HG02798 (cell line): Measurements from ENCODE around the gene HOXC6.
"Not testable (repeated sequence)": the region's sequence is repeated elsewhere in the genome, so short reads cannot be mapped to it uniquely, and the experiment has no call there.

ENCODE experiments used
- ATAC-seq: cut with Tn5 transposase; IDR thresholded peaks from one replicate; pipeline ENCODE4 v1.9.1; 2021; ENCODE audit warnings: mild to moderate bottlenecking; ENCODE audit not compliant: unreplicated experiment, poor library complexity

HOXC6 gene

DNA sequence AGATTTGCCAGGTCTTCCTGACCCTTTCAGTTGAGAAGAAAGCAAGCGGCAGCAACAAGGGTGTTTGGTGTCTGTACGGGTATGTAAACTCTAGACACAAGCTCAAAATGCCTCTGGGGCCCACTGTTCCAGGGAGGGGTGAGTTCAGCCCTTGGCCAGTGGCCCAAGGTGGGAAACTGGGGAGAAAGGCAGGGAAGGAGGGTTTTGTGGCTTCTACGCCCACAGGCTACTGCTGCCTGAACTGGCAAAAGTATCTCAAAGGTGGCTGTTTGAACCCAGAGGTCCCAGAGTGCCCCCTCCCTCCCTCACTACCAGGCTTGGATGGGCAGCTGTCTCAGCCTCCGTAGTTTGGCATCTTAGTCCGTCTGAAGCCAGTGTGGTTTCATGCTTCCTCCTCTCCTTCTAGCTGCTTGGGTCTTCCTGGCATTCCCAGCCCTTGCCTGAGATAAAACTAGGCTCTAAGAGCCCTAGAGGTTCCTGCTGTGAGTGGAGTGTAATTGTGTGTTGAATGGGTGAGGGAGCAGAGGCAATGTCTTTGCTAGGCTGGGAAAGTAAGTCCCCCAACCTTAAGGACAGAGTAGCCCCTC, 10.1 kb downstream of the HOXC6 start:
- ATAC-seq: no peak

DNA sequence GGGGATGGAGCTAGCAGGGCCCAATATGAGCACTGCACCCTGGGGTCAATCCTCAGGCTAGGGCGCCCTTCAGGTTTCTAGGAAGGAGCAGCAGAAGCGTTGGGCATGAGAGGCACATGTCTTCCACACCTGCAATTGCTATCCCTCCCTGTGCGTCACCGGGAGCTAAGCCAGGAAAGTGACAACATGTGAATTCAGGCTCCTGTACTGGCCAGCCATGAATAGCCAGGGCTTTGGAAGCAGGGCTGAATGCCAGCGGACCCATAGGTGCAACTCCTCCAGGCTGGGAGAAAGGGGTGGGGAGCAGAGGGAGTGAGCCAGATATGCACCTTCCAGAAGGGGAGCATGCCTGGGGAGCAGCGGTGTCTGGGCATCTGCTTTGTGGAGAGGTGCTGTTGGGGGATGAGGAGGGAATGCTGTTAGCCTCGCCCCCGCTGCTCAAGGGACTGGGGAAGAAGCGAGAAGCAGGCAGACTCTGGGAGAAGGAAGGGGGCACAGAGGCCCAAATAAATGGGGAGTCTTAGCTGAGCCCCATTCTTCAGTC, 10.7 kb downstream of the HOXC6 start:
- no peak for ATAC-seq

GRCh38 chr12:54039417-54040147, 11.3 kb downstream of the HOXC6 start:
- no peak for ATAC-seq

DNA sequence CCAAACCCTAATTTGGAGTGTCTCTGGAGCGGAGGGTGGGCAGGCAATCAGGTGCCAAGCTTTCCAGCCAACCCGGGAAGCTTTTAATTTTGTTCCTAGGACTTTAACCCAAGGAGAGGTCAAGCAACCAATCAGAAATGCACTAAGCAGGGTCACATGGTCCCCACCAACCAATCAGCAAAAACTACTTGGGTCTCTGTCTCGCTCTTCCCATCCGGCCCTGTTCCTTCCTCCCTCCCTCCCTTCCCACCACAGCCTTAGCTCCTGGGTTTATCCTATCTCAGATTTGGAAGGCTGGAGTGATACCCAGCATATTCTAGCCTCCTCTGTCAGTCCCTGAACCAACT, 11.9 kb downstream of the HOXC6 start:
- no peak for ATAC-seq

DNA sequence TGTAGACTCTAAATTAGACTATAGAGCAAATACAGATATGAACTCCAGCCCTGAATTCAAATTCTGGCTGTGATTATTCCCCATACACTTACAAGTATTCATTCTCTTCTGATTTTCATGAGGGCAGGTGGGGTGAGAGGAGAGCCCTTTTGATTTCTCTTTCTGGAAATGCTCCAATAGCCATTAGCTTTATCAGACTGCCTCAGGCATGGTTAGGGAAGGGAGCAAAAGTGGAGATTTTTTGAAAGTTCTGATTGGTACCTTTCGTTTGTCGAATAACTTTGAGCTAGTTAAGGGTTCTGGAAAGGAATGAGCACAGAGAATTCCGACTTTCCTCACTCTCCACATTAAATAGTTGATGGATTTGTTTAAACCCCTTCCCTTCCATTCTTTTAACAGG, 12.4 kb downstream of the HOXC6 start:
- ATAC-seq: no peak

GRCh38 chr12:54041097-54041690, 13.0 kb downstream of the HOXC6 start:
- ATAC-seq: no peak

DNA sequence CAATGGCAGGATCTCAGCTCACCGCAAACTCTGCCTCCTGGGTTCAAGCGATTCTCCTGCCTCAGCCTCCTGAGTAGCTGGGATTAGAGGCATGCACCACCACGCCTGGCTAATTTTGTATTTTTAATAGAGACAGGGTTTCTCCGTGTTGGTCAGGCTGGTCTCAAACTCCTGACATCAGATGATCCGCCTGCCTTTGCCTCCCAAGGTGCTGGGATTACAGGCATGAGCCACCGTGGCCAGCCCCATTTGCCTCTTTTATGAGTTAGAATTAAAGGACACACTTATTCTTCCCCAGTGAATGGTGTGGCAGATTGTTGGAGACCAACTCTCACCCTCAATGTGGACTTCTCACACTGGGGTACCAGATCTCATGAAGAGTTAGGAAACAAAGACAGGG, 13.8 kb downstream of the HOXC6 start:
- not testable (repeated sequence) for ATAC-seq

DNA sequence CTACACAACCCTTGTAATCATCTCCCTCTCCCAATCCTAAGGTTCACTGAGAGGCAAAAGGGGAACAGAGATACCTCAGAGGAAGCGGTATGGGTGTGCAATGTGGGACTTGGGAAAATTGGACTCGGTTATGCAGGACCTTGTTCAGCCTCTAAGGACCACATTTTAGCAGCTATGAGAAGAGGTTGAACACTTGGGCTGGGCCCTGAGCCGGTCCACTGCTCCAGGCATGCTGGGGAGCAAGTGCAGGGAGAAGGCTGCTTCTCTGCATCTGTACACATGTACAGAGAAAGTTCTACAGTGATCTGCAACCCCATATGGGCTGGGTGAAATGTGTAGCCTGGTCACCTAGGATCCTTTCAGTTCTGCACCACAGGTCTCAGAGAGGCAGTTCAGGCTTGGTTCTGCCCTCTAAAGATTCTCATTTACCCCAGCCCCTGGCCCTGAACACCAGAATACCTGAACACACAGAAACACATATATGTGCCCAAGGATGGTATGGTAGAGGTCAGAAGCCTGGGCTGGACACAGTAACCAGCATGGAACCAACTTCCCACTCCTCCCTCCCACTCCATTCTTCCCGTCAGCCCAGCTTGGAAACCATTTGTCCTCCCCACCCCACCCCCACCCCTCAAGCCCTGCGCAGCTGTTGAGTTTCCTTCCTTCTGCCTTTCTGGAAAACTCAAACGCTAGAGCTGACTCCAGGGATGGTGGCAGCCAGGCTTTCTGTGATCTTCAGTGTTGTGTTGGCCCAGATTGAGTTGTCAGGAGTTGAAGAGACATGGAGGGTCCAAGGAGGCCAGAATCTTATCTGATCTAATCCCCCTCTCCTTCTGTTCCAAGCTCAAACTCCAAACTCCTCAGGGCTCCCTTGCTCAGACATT, 15.0 kb downstream of the HOXC6 start:
- ATAC-seq: no peak

- no peak for ATAC-seq
These were observed 16.3 kb downstream of the HOXC6 start for GRCh38 chr12:54044425-54045103.

DNA sequence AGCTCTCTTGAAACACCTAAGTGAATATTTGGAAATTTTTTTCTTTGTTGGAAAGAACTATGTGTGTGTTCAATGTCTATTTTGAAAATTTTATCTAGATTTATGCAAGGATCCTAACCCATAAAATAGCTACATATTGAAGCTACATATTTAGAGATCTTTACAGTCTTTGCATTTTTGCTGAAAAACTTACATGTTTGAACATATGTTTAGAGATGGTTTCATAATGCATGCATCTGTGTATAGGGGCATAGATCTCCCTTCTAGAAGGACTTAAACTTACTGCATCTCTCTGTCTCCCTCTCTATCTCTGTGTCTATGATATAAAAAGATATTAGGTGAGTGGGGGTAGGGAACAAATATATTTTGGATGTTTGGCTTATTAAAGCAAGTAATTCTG, 17.2 kb downstream of the HOXC6 start:
- ATAC-seq: no peak

GRCh38 chr12:54045868-54046521, 17.8 kb downstream of the HOXC6 start:
- no peak for ATAC-seq

DNA sequence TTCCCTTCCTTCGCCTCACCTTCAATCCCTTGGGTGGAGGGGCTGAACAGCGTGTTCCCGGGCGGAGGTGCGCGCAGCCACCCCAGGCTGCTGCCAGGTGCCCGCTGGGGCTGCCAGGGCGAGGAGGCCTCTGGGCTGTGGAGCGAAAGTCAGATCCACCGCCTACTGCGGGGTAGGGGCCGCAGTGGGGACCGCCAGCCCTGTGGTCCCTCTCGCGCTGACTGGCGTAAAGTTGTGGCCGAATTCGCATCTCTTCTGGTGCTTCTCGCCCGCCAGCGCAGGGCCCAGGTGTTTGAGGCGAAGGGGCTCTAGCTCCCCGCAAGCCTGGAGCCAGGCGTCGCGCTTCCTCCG, 18.5 kb downstream of the HOXC6 start:
- ATAC-seq: no peak

DNA sequence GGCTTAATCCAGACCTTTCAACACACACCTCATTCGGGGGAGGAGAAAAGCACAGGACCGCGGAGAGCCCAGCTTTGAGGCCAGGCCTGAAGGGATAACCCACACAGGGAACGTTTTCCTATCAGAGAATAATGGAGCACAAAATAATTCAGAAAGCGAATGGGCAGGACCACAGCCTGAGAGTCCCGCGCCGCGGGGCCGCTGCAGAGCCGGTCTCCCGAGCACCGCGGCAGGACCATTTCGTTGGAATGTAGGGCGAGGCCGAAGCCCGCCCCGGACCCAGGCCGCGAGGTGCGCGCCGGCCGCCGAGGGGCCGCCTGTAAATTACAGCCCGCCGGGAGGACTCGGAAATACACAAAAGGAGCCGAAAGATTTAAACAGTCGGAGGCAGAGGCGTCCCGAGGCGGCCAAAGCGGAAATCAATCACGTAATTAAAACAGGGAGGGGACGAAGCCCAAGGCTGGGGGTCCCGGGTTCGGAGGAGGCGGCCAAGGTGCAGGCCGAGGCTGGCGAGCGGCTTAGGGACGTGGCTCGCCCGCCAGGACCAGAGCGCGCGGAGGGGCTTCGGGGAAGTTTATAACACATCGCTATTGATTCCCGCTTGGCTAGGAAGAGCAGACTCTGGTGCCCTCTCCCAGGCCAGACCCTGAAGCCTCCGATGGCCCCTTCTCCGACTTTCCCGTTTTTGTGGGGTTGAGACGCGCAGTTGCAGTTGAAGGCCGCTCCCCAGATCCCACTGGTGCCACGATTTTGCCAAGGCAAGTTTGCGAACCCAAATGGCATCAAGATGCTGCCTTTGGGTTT, 19.1 kb downstream of the HOXC6 start:
- no peak for ATAC-seq

DNA sequence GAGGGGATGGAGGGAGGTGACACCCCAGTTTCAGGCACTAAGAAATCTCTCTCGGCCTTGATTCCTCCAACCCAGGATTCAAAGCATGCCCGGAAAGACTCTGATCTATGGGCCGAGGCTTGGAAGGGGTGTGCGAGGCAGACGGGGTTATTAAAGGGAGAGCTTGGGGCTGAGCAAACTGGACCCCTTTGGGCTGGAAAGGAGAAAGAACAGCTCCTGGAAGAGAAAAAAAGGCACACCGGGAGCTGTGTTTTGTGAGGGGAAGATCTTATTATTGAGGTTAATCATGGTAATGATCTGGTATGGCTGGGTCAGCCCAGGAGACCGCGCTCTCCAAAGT, 19.7 kb downstream of the HOXC6 start:
- no peak for ATAC-seq

- ATAC-seq: no peak
These were observed 20.3 kb downstream of the HOXC6 start for GRCh38 chr12:54048406-54049093.

- no peak for ATAC-seq
These were observed 20.9 kb downstream of the HOXC6 start for GRCh38 chr12:54049108-54049507.

DNA sequence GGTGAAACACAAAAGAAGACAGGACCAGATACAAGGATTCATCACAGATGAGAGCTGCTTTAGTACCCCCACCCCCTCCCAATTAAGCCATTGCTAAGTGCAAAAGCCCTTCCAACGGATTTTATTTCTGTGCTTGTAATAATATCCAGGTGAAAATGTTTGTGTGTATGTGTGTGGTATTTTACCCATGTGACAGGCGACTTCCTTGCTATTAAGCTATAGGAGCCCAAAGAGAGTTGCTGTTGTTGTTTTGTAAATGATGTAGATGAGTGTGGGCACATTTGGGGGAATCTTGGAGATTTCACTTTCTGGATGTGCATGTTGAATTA, 22.2 kb downstream of the HOXC6 start:
- ATAC-seq: no peak

GRCh38 chr12:54051026-54051842, 23.0 kb downstream of the HOXC6 start:
- ATAC-seq: no peak
